ENCODE results near the gene GIPC2. TPM values are rescaled to one million over a fixed set of nuclear protein-coding genes. Genes with fewer than 3 reads are reported as not detected.
A peak's percentile ranks its signal among the peaks of the same experiment; 100 is the strongest.

Gene GIPC2
- total RNA-seq, 4 donors from 2014 or later: 14.2 to 40.1 (median 24.1) TPM

DNA sequence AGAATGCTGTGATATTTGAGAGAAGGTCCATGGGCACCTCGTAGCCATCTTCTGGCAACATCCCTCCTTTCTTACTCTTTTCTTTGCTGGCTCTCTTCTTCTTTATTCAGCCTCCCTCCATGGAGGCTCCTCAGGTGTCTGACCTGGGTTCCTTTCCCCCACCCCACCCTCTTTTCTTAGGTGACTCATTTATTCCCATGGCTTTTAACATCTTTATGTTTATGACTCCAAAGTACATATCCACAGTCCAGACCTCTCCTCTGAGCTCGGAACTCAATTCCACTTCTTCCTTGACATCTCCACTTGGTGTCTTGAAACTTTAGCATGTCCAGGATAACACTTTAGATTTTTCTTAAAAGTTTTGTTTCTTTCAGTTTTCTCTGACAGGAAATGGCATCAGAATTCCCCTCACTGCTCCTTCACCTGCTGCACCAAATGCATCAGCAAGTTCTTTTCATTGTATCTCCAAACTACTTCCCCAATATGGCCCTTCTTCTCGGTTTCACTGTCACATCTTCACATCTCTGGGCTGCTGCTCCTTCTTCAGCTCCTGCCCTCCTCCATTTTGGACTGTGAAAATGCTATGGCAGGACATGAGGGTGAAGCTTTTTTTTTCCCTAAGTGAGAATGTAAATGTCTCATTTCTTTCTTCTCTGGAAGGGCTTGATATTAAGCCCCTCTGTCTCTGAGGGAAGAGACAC, 95.9 kb downstream of the GIPC2 start:
- Histone ChIP-seq H3K27ac (peak overlapping the region in 3 of 4 donors; percentile 50 to 64 (median 58)), H3K4me1 (peaks cover 0 to 20% (median 7%) of the 10 kb centered on the region in 4 donors), H3K9me3 (no peaks in the 10 kb centered on the region), H3K27me3 (no peaks in the 10 kb centered on the region), H3K36me3 (no peaks in the 10 kb centered on the region), H3K4me3 (no peak overlapping the region)
- peak in 2 of 3 donors; percentile 54 to 69 for TF ChIP-seq POLR2AphosphoS5 (IDR thresholded peaks at IDR 0.05)
- TF ChIP-seq EP300 (IDR thresholded peaks at IDR 0.05; ENCODE audit: low read depth): no peak
- no peak for TF ChIP-seq POLR2A (IDR thresholded peaks at IDR 0.05)
- 66 to 76% methylated on average over 3 of the region's 3 CpGs for WGBS, 2 donors (ENCODE audit: low coverage in 1 of 2)
- in situ Hi-C loops (cut with MboI; ENCODE audit: low pct_ligation_motif_present in 1 of 4, low pct_unique_long_range_greater_than_20kb in 1 of 4, low sequenced_read_pairs in 3 of 4): loop anchor here in 1 of 4 donors (10.0 kb wide), 1 partner anchor 543 kb away; no protein-coding TSS in a partner anchor
- DNase-seq: no peak
- intact Hi-C loops (cut with DNase I; ENCODE audit: low total_unique reads): loop anchor here (10.0 kb wide), 1 partner anchor 543 kb away; no protein-coding TSS in a partner anchor

DNA sequence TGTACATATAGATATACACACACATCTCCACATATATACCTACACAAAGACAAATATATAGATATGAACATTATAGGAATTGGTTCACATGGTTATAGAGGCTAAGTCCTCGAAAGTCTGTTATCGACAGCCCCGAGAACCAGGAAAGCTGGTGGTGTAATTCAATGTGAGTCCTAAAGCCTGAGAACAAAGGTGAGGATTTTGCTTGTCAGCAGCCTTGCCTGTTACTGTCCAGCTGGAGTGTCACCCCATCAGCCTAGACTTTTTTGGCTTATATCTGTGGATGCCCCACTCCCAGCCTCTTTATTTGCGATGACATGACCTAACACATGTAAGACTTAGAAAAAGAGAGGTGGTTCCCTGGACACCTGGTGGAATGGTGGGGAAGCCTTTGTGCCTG, 97.0 kb downstream of the GIPC2 start:
- H3K27me3 ChIP-seq: no peaks in the 10 kb centered on the region
- 95% methylated on average over 4 of the region's 4 CpGs; no CpG with 5 or more reads in 1 of the 2 donors for WGBS, 2 donors (ENCODE audit: low coverage in 1 of 2)
- TF ChIP-seq, protein P1, sequence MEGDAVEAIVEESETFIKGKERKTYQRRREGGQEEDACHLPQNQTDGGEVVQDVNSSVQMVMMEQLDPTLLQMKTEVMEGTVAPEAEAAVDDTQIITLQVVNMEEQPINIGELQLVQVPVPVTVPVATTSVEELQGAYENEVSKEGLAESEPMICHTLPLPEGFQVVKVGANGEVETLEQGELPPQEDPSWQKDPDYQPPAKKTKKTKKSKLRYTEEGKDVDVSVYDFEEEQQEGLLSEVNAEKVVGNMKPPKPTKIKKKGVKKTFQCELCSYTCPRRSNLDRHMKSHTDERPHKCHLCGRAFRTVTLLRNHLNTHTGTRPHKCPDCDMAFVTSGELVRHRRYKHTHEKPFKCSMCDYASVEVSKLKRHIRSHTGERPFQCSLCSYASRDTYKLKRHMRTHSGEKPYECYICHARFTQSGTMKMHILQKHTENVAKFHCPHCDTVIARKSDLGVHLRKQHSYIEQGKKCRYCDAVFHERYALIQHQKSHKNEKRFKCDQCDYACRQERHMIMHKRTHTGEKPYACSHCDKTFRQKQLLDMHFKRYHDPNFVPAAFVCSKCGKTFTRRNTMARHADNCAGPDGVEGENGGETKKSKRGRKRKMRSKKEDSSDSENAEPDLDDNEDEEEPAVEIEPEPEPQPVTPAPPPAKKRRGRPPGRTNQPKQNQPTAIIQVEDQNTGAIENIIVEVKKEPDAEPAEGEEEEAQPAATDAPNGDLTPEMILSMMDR (IDR thresholded peaks at IDR 0.05): no peak
- no peak for TF ChIP-seq POLR2AphosphoS5 (IDR thresholded peaks at IDR 0.05)
- TF ChIP-seq EP300 (IDR thresholded peaks at IDR 0.05; ENCODE audit: low read depth): no peak
- TF ChIP-seq POLR2A (IDR thresholded peaks at IDR 0.05): no peak
- DNase-seq: no peak
- intact Hi-C loops (cut with DNase I; ENCODE audit: low total_unique reads): loop anchor here (10.0 kb wide), 1 partner anchor 542 kb away; no protein-coding TSS in a partner anchor
- H3K27ac ChIP-seq: peak overlapping the region in 3 of 4 donors; percentile 22 to 49 (median 44)
- in situ Hi-C loops (cut with MboI; ENCODE audit: low pct_ligation_motif_present in 1 of 4, low pct_unique_long_range_greater_than_20kb in 1 of 4, low sequenced_read_pairs in 3 of 4): loop anchor here in 1 of 4 donors (10.0 kb wide), 1 partner anchor 542 kb away; no protein-coding TSS in a partner anchor
- peaks cover 0 to 20% (median 7%) of the 10 kb centered on the region in 4 donors for H3K4me1 ChIP-seq
- no peaks in the 10 kb centered on the region for H3K36me3 ChIP-seq
- peak overlapping the region in 1 of 4 donors; percentile 21 for H3K4me3 ChIP-seq
- no peaks in the 10 kb centered on the region for H3K9me3 ChIP-seq

GRCh38 chr1:78143152-78143551, 97.4 kb downstream of the GIPC2 start:
- Histone ChIP-seq H3K4me3 (peak overlapping the region in 1 of 4 donors; percentile 21), H3K9me3 (no peaks in the 10 kb centered on the region), H3K27me3 (no peaks in the 10 kb centered on the region), H3K4me1 (peaks cover 0 to 20% (median 7%) of the 10 kb centered on the region in 4 donors), H3K27ac (peak overlapping the region in 3 of 4 donors; percentile 22 to 49 (median 44)), H3K36me3 (no peaks in the 10 kb centered on the region)
- TF ChIP-seq POLR2A (IDR thresholded peaks at IDR 0.05) (no peak), EP300 (IDR thresholded peaks at IDR 0.05; ENCODE audit: low read depth) (no peak), POLR2AphosphoS5 (IDR thresholded peaks at IDR 0.05) (no peak)
- TF ChIP-seq, protein P1 (IDR thresholded peaks at IDR 0.05): no peak
- intact Hi-C loops (cut with DNase I; ENCODE audit: low total_unique reads): loop anchor here (10.0 kb wide), 1 partner anchor 542 kb away; no protein-coding TSS in a partner anchor
- in situ Hi-C loops (cut with MboI; ENCODE audit: low pct_ligation_motif_present in 1 of 4, low pct_unique_long_range_greater_than_20kb in 1 of 4, low sequenced_read_pairs in 3 of 4): loop anchor here in 1 of 4 donors (10.0 kb wide), 1 partner anchor 542 kb away; no protein-coding TSS in a partner anchor
- DNase-seq: no peak
- WGBS, 2 donors (ENCODE audit: low coverage in 1 of 2): 54 to 57% methylated on average over 4 of the region's 4 CpGs

GRCh38 chr1:78143673-78144072, 97.9 kb downstream of the GIPC2 start:
- Histone ChIP-seq H3K4me1 (peaks cover 0 to 20% (median 7%) of the 10 kb centered on the region in 4 donors), H3K27ac (peak overlapping the region in 2 of 4 donors; percentile 44 to 49), H3K27me3 (no peaks in the 10 kb centered on the region), H3K36me3 (no peaks in the 10 kb centered on the region), H3K9me3 (no peaks in the 10 kb centered on the region), H3K4me3 (peak overlapping the region in 1 of 4 donors; percentile 21)
- intact Hi-C loops (cut with DNase I; ENCODE audit: low total_unique reads) (loop anchor here (2.0 to 10.0 kb wide), 2 partner anchors 465 to 541 kb away; no protein-coding TSS in a partner anchor), in situ Hi-C loops (cut with MboI; ENCODE audit: low pct_ligation_motif_present in 1 of 4, low pct_unique_long_range_greater_than_20kb in 1 of 4, low sequenced_read_pairs in 3 of 4) (loop anchor here in 1 of 4 donors (10.0 kb wide), 1 partner anchor 541 kb away; no protein-coding TSS in a partner anchor)
- no peak for DNase-seq
- WGBS, 2 donors (ENCODE audit: low coverage in 1 of 2): 58 to 77% methylated on average over 2 of the region's 2 CpGs
- TF ChIP-seq POLR2AphosphoS5 (IDR thresholded peaks at IDR 0.05) (no peak), EP300 (IDR thresholded peaks at IDR 0.05; ENCODE audit: low read depth) (no peak), POLR2A (IDR thresholded peaks at IDR 0.05) (no peak)
- TF ChIP-seq, protein P1 (IDR thresholded peaks at IDR 0.05): no peak
